Neural progenitor cell (in vitro differentiated cells): ENCODE results near the gene TSHZ2. TPM values are rescaled to one million over a fixed set of nuclear protein-coding genes. Genes with fewer than 3 reads are reported as not detected.

Experiments used
- DNase-seq: peaks from one replicate; pipeline ENCODE4 v3.0.0-alpha.2; 2016; ENCODE audit warnings: low spot score
- H2AFZ ChIP-seq: fragments of 200-600 bp; sonication (generic); replicated peaks from 2 replicates; pipeline ENCODE4 v1.6.1; 2016; ENCODE audit warnings: antibody characterized with exemption
- H3F3A ChIP-seq: fragments of 200-600 bp; sonication (generic); 2 replicates; pipeline ENCODE4 v1.6.1; 2016; ENCODE audit warnings: antibody characterized with exemption, low read depth
- H3K27ac ChIP-seq: fragments of 200-600 bp; sonication (generic); 2 replicates; pipeline ENCODE4 v1.5.1; 2016; ENCODE audit warnings: mild to moderate bottlenecking
- H3K27me3 ChIP-seq: fragments of 200-600 bp; sonication (generic); 2 replicates; pipeline ENCODE4 v1.6.1; 2016; ENCODE audit warnings: mild to moderate bottlenecking, moderate library complexity
- H3K36me3 ChIP-seq: fragments of 200-600 bp; sonication (generic); 2 replicates; pipeline ENCODE4 v1.5.1; 2016
- H3K4me1 ChIP-seq: fragments of 200-600 bp; sonication (generic); 2 replicates; pipeline ENCODE4 v1.6.1; 2016; ENCODE audit warnings: mixed run types
- H3K4me2 ChIP-seq: fragments of 200-600 bp; sonication (generic); 2 replicates; pipeline ENCODE4 v1.6.1; 2016
- H3K4me3 ChIP-seq: fragments of 200-600 bp; sonication (generic); 2 replicates; pipeline ENCODE4 v1.5.1; 2016
- H3K79me2 ChIP-seq: fragments of 200-600 bp; sonication (generic); 2 replicates; pipeline ENCODE4 v1.6.1; 2016; ENCODE audit warnings: low read depth
- H3K9ac ChIP-seq: fragments of 200-600 bp; sonication (generic); 2 replicates; pipeline ENCODE4 v1.6.1; 2016
- H3K9me3 ChIP-seq: fragments of 200-600 bp; sonication (generic); 2 replicates; pipeline ENCODE4 v1.5.1; 2016; ENCODE audit warnings: low read depth
- H4K20me1 ChIP-seq: fragments of 200-600 bp; sonication (generic); 2 replicates; pipeline ENCODE4 v1.6.1; 2016; ENCODE audit warnings: low read depth
- H3K27ac Mint-ChIP-seq: 3 replicates; pipeline ENCODE4 v1.8.0; 2021; ENCODE audit warnings: mixed read lengths
- H3K27me3 Mint-ChIP-seq: 2 replicates; pipeline ENCODE4 v1.8.0; 2022; ENCODE audit warnings: low read depth, mild to moderate bottlenecking, inconsistent platforms, moderate library complexity, mixed read lengths; ENCODE audit not compliant: insufficient read depth
- H3K36me3 Mint-ChIP-seq: 3 replicates; pipeline ENCODE4 v1.8.0; 2021; ENCODE audit warnings: mixed read lengths
- H3K4me1 Mint-ChIP-seq: 3 replicates; pipeline ENCODE4 v1.8.0; 2021; ENCODE audit warnings: mixed read lengths
- H3K4me3 Mint-ChIP-seq: 3 replicates; pipeline ENCODE4 v1.8.0; 2021; ENCODE audit warnings: mild to moderate bottlenecking, moderate library complexity, mixed read lengths
- H3K9me3 Mint-ChIP-seq: 3 replicates; pipeline ENCODE4 v1.8.0; 2020; ENCODE audit warnings: mixed read lengths
- EZH2 ChIP-seq: fragments of 200-600 bp; sonication (generic); IDR thresholded peaks from 2 replicates; pipeline ENCODE4 v1.6.1; 2017; ENCODE audit warnings: antibody characterized with exemption, mild to moderate bottlenecking, moderate library complexity
- EZH2phosphoT487 ChIP-seq: fragments of 200-600 bp; sonication (generic); IDR thresholded peaks from 2 replicates; pipeline ENCODE4 v1.6.1; 2017; ENCODE audit warnings: antibody characterized with exemption
- total RNA-seq: library from RNA; depleted of rRNA; stranded (reverse); fragments of >200 nt; gene quantifications from 2 replicates; pipeline ENCODE4 v1.2.3, GENCODE V29; 2015; ENCODE audit warnings: low replicate concordance
- TF ChIP-seq, protein P1 (sequence below): fragments of 200-600 bp; sonication (generic); IDR thresholded peaks from 2 replicates; pipeline ENCODE4 v1.5.1; 2017; ENCODE audit warnings: antibody characterized with exemption, mild to moderate bottlenecking

The TSHZ2 gene
- total RNA-seq, 1 donor from 2014 or later, result 1.8 TPM

DNA sequence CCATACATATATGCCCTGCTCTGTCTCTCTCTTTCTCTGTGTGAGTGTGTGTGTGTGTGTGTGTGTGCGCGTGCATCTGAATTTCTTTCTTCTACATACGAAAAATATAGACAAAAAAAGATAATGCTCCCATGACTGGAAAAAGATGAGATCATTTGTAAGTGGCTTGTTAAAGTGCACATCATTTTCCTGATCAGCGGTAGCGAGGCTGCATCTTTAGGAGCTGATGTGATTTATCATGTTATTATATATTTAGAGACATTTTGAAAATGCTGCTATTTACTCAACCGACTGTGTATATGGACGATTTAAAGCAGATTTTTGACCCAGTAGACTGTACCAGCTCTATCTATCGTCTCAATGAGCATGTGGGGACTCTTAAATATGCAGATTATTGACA lies 265.3 kb downstream of the TSHZ2 start:
- no peaks in the 10 kb centered on the region for H4K20me1 ChIP-seq
- Mint-ChIP-seq H3K9me3 (no peaks in the 10 kb centered on the region), H3K4me3 (no peak overlapping the region), H3K27me3 (no peaks in the 10 kb centered on the region), H3K4me1 (no peaks in the 10 kb centered on the region), H3K27ac (no peak overlapping the region), H3K36me3 (no peaks in the 10 kb centered on the region)
- TF ChIP-seq EZH2 (no peak), EZH2phosphoT487 (no peak)
- TF ChIP-seq, protein P1, sequence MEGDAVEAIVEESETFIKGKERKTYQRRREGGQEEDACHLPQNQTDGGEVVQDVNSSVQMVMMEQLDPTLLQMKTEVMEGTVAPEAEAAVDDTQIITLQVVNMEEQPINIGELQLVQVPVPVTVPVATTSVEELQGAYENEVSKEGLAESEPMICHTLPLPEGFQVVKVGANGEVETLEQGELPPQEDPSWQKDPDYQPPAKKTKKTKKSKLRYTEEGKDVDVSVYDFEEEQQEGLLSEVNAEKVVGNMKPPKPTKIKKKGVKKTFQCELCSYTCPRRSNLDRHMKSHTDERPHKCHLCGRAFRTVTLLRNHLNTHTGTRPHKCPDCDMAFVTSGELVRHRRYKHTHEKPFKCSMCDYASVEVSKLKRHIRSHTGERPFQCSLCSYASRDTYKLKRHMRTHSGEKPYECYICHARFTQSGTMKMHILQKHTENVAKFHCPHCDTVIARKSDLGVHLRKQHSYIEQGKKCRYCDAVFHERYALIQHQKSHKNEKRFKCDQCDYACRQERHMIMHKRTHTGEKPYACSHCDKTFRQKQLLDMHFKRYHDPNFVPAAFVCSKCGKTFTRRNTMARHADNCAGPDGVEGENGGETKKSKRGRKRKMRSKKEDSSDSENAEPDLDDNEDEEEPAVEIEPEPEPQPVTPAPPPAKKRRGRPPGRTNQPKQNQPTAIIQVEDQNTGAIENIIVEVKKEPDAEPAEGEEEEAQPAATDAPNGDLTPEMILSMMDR, result no peak
- no peaks in the 10 kb centered on the region for H3K79me2 ChIP-seq
- H3K4me3 ChIP-seq, result no peak overlapping the region
- no peak overlapping the region for H2AFZ ChIP-seq
- H3K4me1 ChIP-seq, result no peaks in the 10 kb centered on the region
- H3K4me2 ChIP-seq, result no peak overlapping the region
- H3K9ac ChIP-seq, result no peak overlapping the region
- no peak for DNase-seq
- H3F3A ChIP-seq, result no peaks in the 10 kb centered on the region
- no peaks in the 10 kb centered on the region for H3K36me3 ChIP-seq
- H3K27ac ChIP-seq, result no peak overlapping the region
- H3K27me3 ChIP-seq, result no peaks in the 10 kb centered on the region
- no peaks in the 10 kb centered on the region for H3K9me3 ChIP-seq

DNA sequence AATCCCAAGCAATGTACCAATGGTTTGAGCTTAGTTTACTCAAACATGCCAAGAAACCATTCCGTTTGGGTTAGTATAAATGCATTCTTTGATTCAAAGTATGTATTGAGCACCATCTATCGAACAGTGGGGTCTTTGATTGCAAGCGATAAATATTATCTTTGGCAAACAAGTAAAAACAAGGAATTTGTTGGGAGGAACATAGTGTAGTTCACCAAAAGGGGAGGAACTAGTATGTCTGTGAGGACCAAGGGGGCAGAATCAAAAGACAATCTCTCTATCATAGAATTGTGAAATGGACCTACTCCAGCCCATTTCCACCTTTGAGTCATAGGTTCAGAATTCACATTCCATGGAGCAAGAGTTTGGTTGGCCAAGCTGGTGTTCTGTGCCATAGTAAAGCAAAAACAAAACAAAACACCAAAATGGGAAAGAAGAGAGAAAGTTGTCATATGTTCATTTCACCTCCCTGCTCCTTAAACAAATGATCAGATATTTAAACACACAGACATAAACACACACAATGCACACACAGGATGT lies 266.0 kb downstream of the TSHZ2 start:
- H3K4me3 ChIP-seq, result no peak overlapping the region
- no peak overlapping the region for H3K4me3 Mint-ChIP-seq
- H3K27ac Mint-ChIP-seq, result no peak overlapping the region

DNA sequence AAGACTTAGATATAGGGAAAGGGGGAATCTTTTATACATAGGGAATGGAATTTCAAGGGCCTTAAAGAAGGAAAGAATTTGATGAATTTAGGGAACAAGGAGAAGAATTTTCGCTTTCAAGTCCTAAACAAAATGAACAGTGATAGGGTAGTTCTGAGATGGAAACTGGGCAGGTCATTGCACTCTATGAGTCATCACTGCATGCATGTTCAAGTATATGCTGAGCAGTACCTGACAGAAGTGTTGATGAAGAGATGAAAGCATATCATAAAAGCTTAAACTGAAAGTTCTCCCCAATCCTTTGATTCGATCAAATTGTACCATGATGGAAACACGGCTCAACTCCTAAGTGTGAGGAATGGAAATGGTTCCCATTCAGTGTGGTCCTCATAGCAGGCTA lies 271.0 kb downstream of the TSHZ2 start:
- no peak overlapping the region for H3K9ac ChIP-seq
- Mint-ChIP-seq H3K27ac (no peak overlapping the region), H3K4me1 (peaks cover 3% of the 10 kb centered on the region), H3K4me3 (no peak overlapping the region), H3K9me3 (no peaks in the 10 kb centered on the region), H3K36me3 (no peaks in the 10 kb centered on the region), H3K27me3 (peaks cover 6% of the 10 kb centered on the region)
- no peak overlapping the region for H3K4me3 ChIP-seq
- no peak for DNase-seq
- H3K27me3 ChIP-seq, result no peaks in the 10 kb centered on the region
- TF ChIP-seq EZH2, result no peak
- TF ChIP-seq, protein P1, result no peak
- TF ChIP-seq EZH2phosphoT487, result no peak
- H3F3A ChIP-seq, result no peaks in the 10 kb centered on the region
- no peak overlapping the region for H2AFZ ChIP-seq
- no peaks in the 10 kb centered on the region for H4K20me1 ChIP-seq
- H3K36me3 ChIP-seq, result no peaks in the 10 kb centered on the region
- no peaks in the 10 kb centered on the region for H3K9me3 ChIP-seq
- H3K27ac ChIP-seq, result no peak overlapping the region
- H3K4me2 ChIP-seq, result no peak overlapping the region
- no peaks in the 10 kb centered on the region for H3K79me2 ChIP-seq
- H3K4me1 ChIP-seq, result peaks cover 7% of the 10 kb centered on the region

More for the DNA sequence above, 266.0 kb downstream of the TSHZ2 start:
- no peak overlapping the region for H3K4me2 ChIP-seq
- no peaks in the 10 kb centered on the region for H3K9me3 ChIP-seq
- H2AFZ ChIP-seq, result no peak overlapping the region
- no peaks in the 10 kb centered on the region for H3K4me1 ChIP-seq
- H3K4me1 Mint-ChIP-seq, result no peaks in the 10 kb centered on the region
- H3K27me3 ChIP-seq, result no peaks in the 10 kb centered on the region
- H3K36me3 ChIP-seq, result no peaks in the 10 kb centered on the region
- no peak overlapping the region for H3K27ac ChIP-seq
- H3F3A ChIP-seq, result no peaks in the 10 kb centered on the region
- no peaks in the 10 kb centered on the region for H3K36me3 Mint-ChIP-seq
- TF ChIP-seq, protein P1, result no peak
- no peak for TF ChIP-seq EZH2phosphoT487
- TF ChIP-seq EZH2, result no peak
- no peaks in the 10 kb centered on the region for H4K20me1 ChIP-seq
- no peak overlapping the region for H3K9ac ChIP-seq
- H3K9me3 Mint-ChIP-seq, result no peaks in the 10 kb centered on the region
- no peaks in the 10 kb centered on the region for H3K27me3 Mint-ChIP-seq
- no peaks in the 10 kb centered on the region for H3K79me2 ChIP-seq
- DNase-seq, result no peak
